OCI-LY1 (cell line): ENCODE measurements around the gene FHL1.

Experiments
- H2AFZ ChIP-seq: fragments of 200-600 bp; sonication (generic), shearing (Covaris generic); 2 replicates; pipeline ENCODE4 v1.6.0; 2014; ENCODE audit warnings: antibody characterized with exemption, mild to moderate bottlenecking, low read length
- H3F3A ChIP-seq: fragments of 200-600 bp; sonication (generic), shearing (Covaris generic); 2 replicates; pipeline ENCODE4 v1.6.0; 2014; ENCODE audit warnings: mild to moderate bottlenecking, antibody characterized with exemption, low read length, moderate library complexity; ENCODE audit not compliant: insufficient read depth
- H3K27ac ChIP-seq: fragments of 200-600 bp; sonication (generic); 2 replicates; pipeline ENCODE4 v1.5.1; 2014; ENCODE audit warnings: low read length, mixed run types, mild to moderate bottlenecking, low read depth; ENCODE audit not compliant: poor library complexity, severe bottlenecking
- H3K27me3 ChIP-seq: fragments of 200-600 bp; sonication (generic); 2 replicates; pipeline ENCODE4 v1.6.0; 2014; ENCODE audit warnings: antibody characterized with exemption, mild to moderate bottlenecking, low read length, moderate library complexity; ENCODE audit not compliant: insufficient read depth
- H3K36me3 ChIP-seq: fragments of 200-600 bp; sonication (generic); 2 replicates; pipeline ENCODE4 v1.6.1; 2014; ENCODE audit warnings: mild to moderate bottlenecking, antibody characterized with exemption, low read length, moderate library complexity, mixed read lengths; ENCODE audit not compliant: insufficient read depth
- H3K4me1 ChIP-seq: fragments of 200-600 bp; sonication (generic); 2 replicates; pipeline ENCODE4 v1.5.1; 2014; ENCODE audit warnings: mild to moderate bottlenecking, low read length, moderate library complexity; ENCODE audit not compliant: insufficient read depth, severe bottlenecking
- H3K4me2 ChIP-seq: fragments of 200-600 bp; sonication (generic), shearing (Covaris generic); 2 replicates; pipeline ENCODE4 v1.6.1; 2014; ENCODE audit warnings: low read length
- H3K4me3 ChIP-seq: fragments of 200-600 bp; sonication (generic); 2 replicates; pipeline ENCODE4 v1.5.1; 2014; ENCODE audit warnings: low read length, low read depth, mild to moderate bottlenecking, mixed read lengths; ENCODE audit not compliant: poor library complexity, severe bottlenecking
- H3K79me2 ChIP-seq: fragments of 200-600 bp; shearing (Covaris generic); 2 replicates; pipeline ENCODE4 v1.6.1; 2016; ENCODE audit warnings: mixed run types, low read length, mixed read lengths; ENCODE audit not compliant: insufficient read depth
- H3K9ac ChIP-seq: fragments of 200-600 bp; sonication (generic), shearing (Covaris generic); 2 replicates; pipeline ENCODE4 v1.6.1; 2014; ENCODE audit warnings: mild to moderate bottlenecking, low read length, mixed read lengths
- H3K9me2 ChIP-seq: fragments of 200-600 bp; sonication (generic), shearing (Covaris generic); 2 replicates; pipeline ENCODE4 v1.6.1; 2014; ENCODE audit warnings: low read depth, mild to moderate bottlenecking, low read length, mixed read lengths
- H3K9me3 ChIP-seq: fragments of 200-600 bp; shearing (Covaris generic); 2 replicates; pipeline ENCODE4 v1.6.1; 2014; ENCODE audit warnings: low read length, mixed read lengths
- H4K20me1 ChIP-seq: fragments of 200-600 bp; sonication (generic), shearing (Covaris generic); 2 replicates; pipeline ENCODE4 v1.6.0; 2016; ENCODE audit warnings: mild to moderate bottlenecking, low read length; ENCODE audit not compliant: insufficient read depth
- EZH2 ChIP-seq: fragments of 200-600 bp; sonication (generic), shearing (Covaris generic); IDR thresholded peaks from 2 replicates; pipeline ENCODE4 v1.8.0; 2017; ENCODE audit warnings: borderline replicate concordance, mixed run types, mild to moderate bottlenecking, antibody characterized with exemption, low read length, moderate library complexity, mixed read lengths
- TF ChIP-seq, protein P1 (sequence below): fragments of 200-600 bp; sonication (generic), shearing (Covaris generic); IDR thresholded peaks from 2 replicates; pipeline ENCODE4 v1.5.1; 2017; ENCODE audit warnings: mild to moderate bottlenecking, antibody characterized with exemption, low read length, moderate library complexity, mixed read lengths

FHL1 gene

DNA sequence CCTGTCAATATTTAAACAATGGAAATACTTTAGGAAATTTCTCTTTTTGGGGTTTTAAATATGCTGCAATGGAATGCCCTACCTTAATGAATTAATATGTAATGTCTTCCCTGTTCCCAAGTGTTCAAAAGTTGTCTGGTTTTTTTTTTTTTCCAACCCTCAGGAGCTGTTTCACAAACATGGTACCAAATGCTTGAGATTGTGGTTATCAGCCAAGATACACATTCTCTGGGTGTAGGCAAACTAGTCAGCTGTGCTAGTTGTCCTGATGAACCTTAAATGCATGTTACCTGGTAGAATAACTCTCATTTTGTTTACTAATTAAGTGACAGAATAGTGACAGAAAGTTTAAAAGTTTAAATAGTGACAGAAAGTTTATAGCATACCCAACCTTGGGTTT is 50.7 kb downstream of the FHL1 start:
- TF ChIP-seq, protein P1, sequence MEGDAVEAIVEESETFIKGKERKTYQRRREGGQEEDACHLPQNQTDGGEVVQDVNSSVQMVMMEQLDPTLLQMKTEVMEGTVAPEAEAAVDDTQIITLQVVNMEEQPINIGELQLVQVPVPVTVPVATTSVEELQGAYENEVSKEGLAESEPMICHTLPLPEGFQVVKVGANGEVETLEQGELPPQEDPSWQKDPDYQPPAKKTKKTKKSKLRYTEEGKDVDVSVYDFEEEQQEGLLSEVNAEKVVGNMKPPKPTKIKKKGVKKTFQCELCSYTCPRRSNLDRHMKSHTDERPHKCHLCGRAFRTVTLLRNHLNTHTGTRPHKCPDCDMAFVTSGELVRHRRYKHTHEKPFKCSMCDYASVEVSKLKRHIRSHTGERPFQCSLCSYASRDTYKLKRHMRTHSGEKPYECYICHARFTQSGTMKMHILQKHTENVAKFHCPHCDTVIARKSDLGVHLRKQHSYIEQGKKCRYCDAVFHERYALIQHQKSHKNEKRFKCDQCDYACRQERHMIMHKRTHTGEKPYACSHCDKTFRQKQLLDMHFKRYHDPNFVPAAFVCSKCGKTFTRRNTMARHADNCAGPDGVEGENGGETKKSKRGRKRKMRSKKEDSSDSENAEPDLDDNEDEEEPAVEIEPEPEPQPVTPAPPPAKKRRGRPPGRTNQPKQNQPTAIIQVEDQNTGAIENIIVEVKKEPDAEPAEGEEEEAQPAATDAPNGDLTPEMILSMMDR: no peak
- no peak for TF ChIP-seq EZH2

DNA sequence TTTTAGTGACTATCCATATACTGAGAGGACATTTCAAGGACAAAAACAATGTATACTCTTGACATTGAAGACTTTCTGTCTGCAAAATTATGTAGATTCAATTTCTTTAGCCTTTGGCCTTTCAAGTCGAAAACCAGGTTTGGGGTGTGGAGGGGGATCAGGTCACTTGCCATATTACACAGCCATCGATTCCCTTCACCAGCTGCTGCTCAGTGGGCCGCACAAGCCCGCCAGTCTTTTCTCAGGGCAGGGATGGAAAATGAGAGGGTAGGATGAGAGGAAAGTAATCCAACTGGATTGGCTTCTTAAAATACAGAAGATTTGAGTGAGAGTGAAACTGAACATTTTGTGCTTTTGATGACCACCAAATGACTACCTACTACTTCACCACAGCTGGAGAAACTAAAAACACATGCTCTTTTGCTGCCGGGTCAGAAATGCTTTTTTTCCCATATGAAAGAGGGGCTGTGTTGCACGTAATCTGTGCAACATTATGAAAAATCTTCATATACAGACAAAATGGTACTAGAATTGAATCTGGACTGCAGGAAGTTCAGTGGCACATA is 51.4 kb downstream of the FHL1 start:
- TF ChIP-seq EZH2: no peak
- TF ChIP-seq, protein P1: no peak
- no peaks in the 10 kb centered on the region for H3K9me3 ChIP-seq
- no peaks in the 10 kb centered on the region for H3K79me2 ChIP-seq
- H3K36me3 ChIP-seq: no peaks in the 10 kb centered on the region
- H3K4me1 ChIP-seq: no peaks in the 10 kb centered on the region
- H3K27ac ChIP-seq: no peak overlapping the region
- no peak overlapping the region for H3K4me2 ChIP-seq
- no peak overlapping the region for H3K9ac ChIP-seq
- H3K4me3 ChIP-seq: no peak overlapping the region
- no peaks in the 10 kb centered on the region for H3K27me3 ChIP-seq
- no peaks in the 10 kb centered on the region for H3K9me2 ChIP-seq
- H3F3A ChIP-seq: no peaks in the 10 kb centered on the region
- H4K20me1 ChIP-seq: no peaks in the 10 kb centered on the region
- H2AFZ ChIP-seq: no peak overlapping the region

More for the DNA sequence above, 50.7 kb downstream of the FHL1 start:
- H3K27ac ChIP-seq: no peak overlapping the region
- H3K36me3 ChIP-seq: no peaks in the 10 kb centered on the region
- no peak overlapping the region for H2AFZ ChIP-seq
- no peaks in the 10 kb centered on the region for H3K9me2 ChIP-seq
- no peak overlapping the region for H3K4me2 ChIP-seq
- no peak overlapping the region for H3K9ac ChIP-seq
- H3F3A ChIP-seq: no peaks in the 10 kb centered on the region
- H4K20me1 ChIP-seq: no peaks in the 10 kb centered on the region
- no peaks in the 10 kb centered on the region for H3K9me3 ChIP-seq
- no peaks in the 10 kb centered on the region for H3K79me2 ChIP-seq
- no peaks in the 10 kb centered on the region for H3K4me1 ChIP-seq
- H3K27me3 ChIP-seq: no peaks in the 10 kb centered on the region
- H3K4me3 ChIP-seq: no peak overlapping the region

DNA sequence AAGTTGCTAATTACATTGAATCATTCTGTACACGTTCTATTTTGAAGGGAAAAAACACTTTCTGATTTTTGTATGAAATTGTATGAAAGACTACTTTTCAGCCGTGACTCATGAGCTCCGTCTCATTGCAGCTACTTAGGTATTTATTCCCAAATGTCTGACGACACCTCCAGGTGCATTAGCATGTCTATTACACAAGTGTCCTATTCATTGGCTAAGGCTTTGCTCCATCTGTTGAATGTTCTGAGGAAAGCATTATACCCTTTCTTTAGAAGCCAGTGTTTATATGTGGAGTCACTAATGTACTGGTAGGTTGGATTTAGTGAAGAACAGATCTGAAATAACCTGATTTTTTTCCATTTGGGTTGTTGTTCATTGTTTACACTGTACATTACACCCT is 52.0 kb downstream of the FHL1 start:
- Histone ChIP-seq H4K20me1 (no peaks in the 10 kb centered on the region), H3F3A (no peaks in the 10 kb centered on the region), H3K27ac (no peak overlapping the region), H3K36me3 (no peaks in the 10 kb centered on the region), H3K79me2 (no peaks in the 10 kb centered on the region), H3K9me3 (no peaks in the 10 kb centered on the region), H3K4me2 (no peak overlapping the region), H3K27me3 (no peaks in the 10 kb centered on the region), H3K9me2 (no peaks in the 10 kb centered on the region), H2AFZ (no peak overlapping the region), H3K4me1 (no peaks in the 10 kb centered on the region), H3K4me3 (no peak overlapping the region), H3K9ac (no peak overlapping the region)
- no peak for TF ChIP-seq EZH2
- TF ChIP-seq, protein P1: no peak
